H1 (cell line): ENCODE data around the gene LYPD6B. TPM values are rescaled to one million over a fixed set of nuclear protein-coding genes. Genes with fewer than 3 reads are reported as not detected.

Source experiments
- CTCF ChIA-PET: fragments of 300-600 bp; sonication (Branson Sonifier 250); formaldehyde crosslinking; loops from one replicate; lab custom pipeline; 2021; ENCODE audit not compliant: partially characterized antibody; lab: Charles Lee
- POLR2A ChIA-PET: fragments of 300-600 bp; sonication (Branson Sonifier 250); formaldehyde crosslinking; loops from one replicate; lab custom pipeline; 2021; ENCODE audit warnings: inconsistent platforms; ENCODE audit not compliant: partially characterized antibody; lab: Charles Lee
- DNase-seq, 2 experiments: peaks; one replicate each; pipeline versions ENCODE4 v3.0.0 to v3.0.0-alpha.2; 2010 to 2022; ENCODE audit warnings: low spot score in 2 of 2, low read depth in 1 of 2, mixed read lengths in 1 of 2
- FAIRE-seq: peaks from 2 replicates; lab custom pipeline; 2011; peaks lifted over from hg19 to GRCh38; lab: Jason Lieb, UNC
- H2AFZ ChIP-seq: 2 replicates; pipeline ENCODE4 v1.8.1; 2012; ENCODE audit warnings: low read length, inconsistent platforms
- H2AK5ac ChIP-seq: 2 replicates; pipeline ENCODE4 v1.6.1; 2013; ENCODE audit warnings: low read depth, low read length
- H2BK120ac ChIP-seq: replicated peaks from 2 replicates; pipeline ENCODE3; 2013; ENCODE audit warnings: low read depth, low read length, inconsistent platforms
- H2BK12ac ChIP-seq: 2 replicates; pipeline ENCODE4 v1.6.1; 2013; ENCODE audit warnings: low read depth, low read length
- H2BK15ac ChIP-seq: 2 replicates; pipeline ENCODE4 v1.6.1; 2013; ENCODE audit warnings: low read length
- H2BK20ac ChIP-seq: 2 replicates; pipeline ENCODE4 v1.6.1; 2013; ENCODE audit warnings: low read length
- H2BK5ac ChIP-seq: 2 replicates; pipeline ENCODE4 v1.6.1; 2013; ENCODE audit warnings: low read depth, low read length
- H3K14ac ChIP-seq: 2 replicates; pipeline ENCODE4 v1.6.1; 2013; ENCODE audit warnings: inconsistent platforms; ENCODE audit not compliant: insufficient read length
- H3K18ac ChIP-seq: 2 replicates; pipeline ENCODE4 v1.6.1; 2013; ENCODE audit warnings: low read length; ENCODE audit errors: extremely low read depth
- H3K23ac ChIP-seq: 2 replicates; pipeline ENCODE4 v1.6.1; 2013; ENCODE audit warnings: inconsistent platforms; ENCODE audit not compliant: insufficient read length
- H3K23me2 ChIP-seq: 2 replicates; pipeline ENCODE4 v1.6.1; 2013; ENCODE audit warnings: low read depth, low read length
- H3K27ac ChIP-seq: 2 replicates; pipeline ENCODE4 v1.6.1; 2011; ENCODE audit warnings: low read depth, low read length, inconsistent platforms
- H3K27me3 ChIP-seq, 4 experiments: replicated peaks in 1 of 4; 1 replicate in 1 of 4; 2 replicates in 3 of 4; pipeline versions ENCODE4 v1.6.1 to v1.8.1; 2011 to 2013; ENCODE audit warnings: low read length in 3 of 4, mild to moderate bottlenecking in 3 of 4, inconsistent platforms in 2 of 4, mixed read lengths in 2 of 4, moderate library complexity in 1 of 4; ENCODE audit not compliant: control insufficient read depth in 3 of 4, insufficient read depth in 3 of 4; ENCODE audit errors: extremely low read depth in 1 of 4
- H3K36me3 ChIP-seq, 4 experiments: 2 replicates each; pipeline versions ENCODE4 v1.6.1 to v1.8.1; 2011 to 2013; ENCODE audit warnings: mild to moderate bottlenecking in 4 of 4, low read length in 3 of 4, moderate library complexity in 2 of 4, control low read depth in 1 of 4, inconsistent platforms in 1 of 4; ENCODE audit not compliant: insufficient read depth in 4 of 4, control insufficient read depth in 2 of 4
- H3K4ac ChIP-seq: replicated peaks from 2 replicates; pipeline ENCODE3; 2013; ENCODE audit warnings: low read length, low read depth, mixed read lengths, inconsistent platforms; ENCODE audit not compliant: insufficient read length
- H3K4me1 ChIP-seq, 4 experiments: replicated peaks in 1 of 4; 1 replicate in 1 of 4; 2 replicates in 3 of 4; pipeline versions ENCODE4 v1.6.1 to v1.8.1; 2011 to 2013; ENCODE audit warnings: low read length in 3 of 4, inconsistent platforms in 2 of 4, mixed read lengths in 1 of 4; ENCODE audit not compliant: insufficient read depth in 4 of 4, control insufficient read depth in 3 of 4
- H3K4me2 ChIP-seq, 2 experiments: 2 replicates each; pipeline versions ENCODE4 v1.6.1 to v1.8.1; 2011 to 2013; ENCODE audit warnings: low read depth in 2 of 2, low read length in 2 of 2, control low read depth in 1 of 2, inconsistent platforms in 1 of 2, mild to moderate bottlenecking in 1 of 2; ENCODE audit not compliant: insufficient read depth in 1 of 2
- H3K4me3 ChIP-seq, 4 experiments: fragments of 200-600, 300-600 bp in 1 of 4; sonication (generic), shearing (Covaris generic), sonication (Bioruptor Twin) in 1 of 4; 2 replicates each; pipeline versions ENCODE4 v1.5.1 to v1.8.1; 2011 to 2016; ENCODE audit warnings: low read length in 4 of 4, low read depth in 3 of 4, control low read depth in 2 of 4, inconsistent platforms in 2 of 4, mild to moderate bottlenecking in 2 of 4, mixed read lengths in 1 of 4, moderate library complexity in 1 of 4; ENCODE audit not compliant: insufficient read depth in 2 of 4; ENCODE audit errors: extremely low read depth in 1 of 4
- H3K56ac ChIP-seq: replicated peaks from 2 replicates; pipeline ENCODE3; 2013; ENCODE audit warnings: low read depth, mild to moderate bottlenecking, mixed read lengths, low read length, inconsistent platforms; ENCODE audit not compliant: insufficient read length
- H3K79me1 ChIP-seq: 2 replicates; pipeline ENCODE4 v1.6.1; 2013; ENCODE audit warnings: low read depth, low read length, control low read depth
- H3K79me2 ChIP-seq, 2 experiments: 2 replicates each; pipeline versions ENCODE4 v1.6.1 to v1.8.1; 2012 to 2013; ENCODE audit warnings: low read length in 2 of 2, mild to moderate bottlenecking in 2 of 2, inconsistent platforms in 1 of 2; ENCODE audit not compliant: insufficient read depth in 2 of 2, control insufficient read depth in 1 of 2
- H3K9ac ChIP-seq, 4 experiments: replicated peaks in 1 of 4; 1 replicate in 1 of 4; 2 replicates in 3 of 4; pipeline versions ENCODE4 v1.6.1 to v1.8.1; 2011 to 2013; ENCODE audit warnings: low read depth in 3 of 4, low read length in 3 of 4, control low read depth in 2 of 4, mild to moderate bottlenecking in 2 of 4, moderate library complexity in 2 of 4, inconsistent platforms in 1 of 4; ENCODE audit errors: extremely low read depth in 1 of 4
- H3K9me3 ChIP-seq, 2 experiments: 2 replicates each; pipeline versions ENCODE4 v1.6.1 to v1.8.1; 2012 to 2013; ENCODE audit warnings: mild to moderate bottlenecking in 2 of 2, moderate library complexity in 2 of 2, control low read depth in 1 of 2, inconsistent platforms in 1 of 2, low read depth in 1 of 2, low read length in 1 of 2, mixed read lengths in 1 of 2; ENCODE audit not compliant: insufficient read depth in 2 of 2
- H4K20me1 ChIP-seq, 2 experiments: replicated peaks in 1 of 2; 2 replicates each; pipeline versions ENCODE3 to v1.8.1; 2011 to 2013; ENCODE audit warnings: inconsistent platforms in 2 of 2, low read length in 2 of 2, mild to moderate bottlenecking in 1 of 2; ENCODE audit not compliant: insufficient read depth in 2 of 2, control insufficient read depth in 1 of 2
- H4K5ac ChIP-seq: 2 replicates; pipeline ENCODE4 v1.6.1; 2013; ENCODE audit warnings: low read length, low read depth, mixed read lengths, inconsistent platforms; ENCODE audit not compliant: insufficient read length
- H4K8ac ChIP-seq: 2 replicates; pipeline ENCODE4 v1.8.0; 2013; ENCODE audit warnings: mild to moderate bottlenecking, moderate library complexity, low read length, inconsistent platforms; ENCODE audit not compliant: insufficient read depth; ENCODE audit errors: extremely low read depth
- H4K91ac ChIP-seq: replicated peaks from 2 replicates; pipeline ENCODE3; 2013; ENCODE audit warnings: low read length, mixed read lengths, inconsistent platforms; ENCODE audit not compliant: insufficient read length
- ATF2 ChIP-seq: IDR thresholded peaks from 2 replicates; pipeline ENCODE4 v1.6.1; 2012; ENCODE audit warnings: low read length, inconsistent platforms
- BRCA1 ChIP-seq: IDR thresholded peaks from 2 replicates; pipeline ENCODE4 v1.6.1; 2012; ENCODE audit warnings: low read depth, low read length, improper control_type of control experiment
- JUN ChIP-seq: IDR thresholded peaks from 2 replicates; pipeline ENCODE4 v1.6.1; 2011; ENCODE audit warnings: low read depth, mild to moderate bottlenecking, improper control_type of control experiment, low read length
- POU5F1 ChIP-seq: IDR thresholded peaks from 2 replicates; pipeline ENCODE4 v1.6.1; 2011; ENCODE audit warnings: low read depth, mild to moderate bottlenecking, low read length, moderate library complexity
- RBBP5 ChIP-seq: IDR thresholded peaks from 2 replicates; pipeline ENCODE4 v1.7.1; 2012; ENCODE audit warnings: low read depth, mild to moderate bottlenecking, inconsistent platforms, low read length, moderate library complexity, borderline replicate concordance
- RNF2 ChIP-seq: fragments of 200-900, 300-1000 bp; sonication (generic); IDR thresholded peaks from 2 replicates; pipeline ENCODE4 v1.7.1; 2016; ENCODE audit warnings: borderline replicate concordance, low read depth, mild to moderate bottlenecking, antibody characterized with exemption, low read length; ENCODE audit not compliant: poor library complexity, severe bottlenecking; ENCODE audit errors: missing control alignments
- RXRA ChIP-seq: IDR thresholded peaks from 2 replicates; pipeline ENCODE4 v1.6.1; 2011; ENCODE audit warnings: low read depth, mild to moderate bottlenecking, low read length, moderate library complexity; ENCODE audit not compliant: insufficient read depth
- SIX5 ChIP-seq: IDR thresholded peaks from 2 replicates; pipeline ENCODE4 v1.6.1; 2011; ENCODE audit warnings: mild to moderate bottlenecking, low read depth, low read length
- TBP ChIP-seq: IDR thresholded peaks from 2 replicates; pipeline ENCODE4 v1.6.1; 2011; ENCODE audit warnings: low read depth, low read length, improper control_type of control experiment
- whole genome bisulfite sequencing, 2 experiments: shearing (Covaris generic) in 1 of 2; methylation state at CpG; one replicate each; pipeline versions ENCODE4 v1.1.6 to v1.1.7; 2013 to 2015; ENCODE audit warnings: low lambda C conversion rate in 2 of 2, mixed read lengths in 2 of 2, inconsistent platforms in 1 of 2, low coverage in 1 of 2, missing lambda C conversion rate in 1 of 2; ENCODE audit not compliant: insufficient replicate concordance in 2 of 2, insufficient coverage in 1 of 2, insufficient read length in 1 of 2; ENCODE audit errors: extremely low coverage in 1 of 2, missing lambda C conversion rate in 1 of 2; 5-methylcytosine and 5-hydroxymethylcytosine counted together
- polyA plus RNA-seq, 7 experiments: library from polyadenylated mRNA; depleted of rRNA in 3 of 7; stranded (reverse) in 5 of 7; unstranded in 2 of 7; fragments of >200 nt in 5 of 7; fragments of 200-250 nt in 2 of 7; gene quantifications; 1 replicate in 5 of 7; 2 replicates in 1 of 7; 4 replicates in 1 of 7; pipeline versions ENCODE4 v1.2.1 to v1.2.3, GENCODE V29; 2011 to 2013; ENCODE audit warnings: missing spikeins in 2 of 7, mixed read lengths in 2 of 7
- total RNA-seq: library from RNA; stranded (reverse); fragmentation: NEBNext Ultra II Directional; extraction: Animal tissue kit (Norgen Biotek cat#: 25700); gene quantifications from 2 replicates; pipeline ENCODE4 v1.2.1, GENCODE V29; 2021

LYPD6B gene
- total and polyA plus RNA-seq, 2 of the 8 experiments (the other 6 are each of a cell fraction or from before 2014, with no cell fraction given), result 2.2 to 3.5 TPM

- DNase-seq (no peak), FAIRE-seq (no peak)
- Histone ChIP-seq H2AK5ac (no peak overlapping the region), H4K5ac (no peak overlapping the region), H3K4me1 (no peaks in the 10 kb centered on the region), H3K18ac (no peak overlapping the region), H3K9ac (no peak overlapping the region), H2BK20ac (no peak overlapping the region), H3K27me3 (no peaks in the 10 kb centered on the region), H3K79me1 (no peaks in the 10 kb centered on the region), H3K4me3 (no peak overlapping the region), H3K4me2 (no peak overlapping the region), H2BK12ac (no peak overlapping the region), H4K91ac (no peak overlapping the region), H2BK5ac (no peak overlapping the region), H3K27ac (no peak overlapping the region), H2BK15ac (no peak overlapping the region), H2BK120ac (no peak overlapping the region), H3K23me2 (no peaks in the 10 kb centered on the region), H3K9me3 (no peaks in the 10 kb centered on the region), H4K8ac (no peak overlapping the region), H3K56ac (no peak overlapping the region), H3K79me2 (no peaks in the 10 kb centered on the region), H4K20me1 (no peaks in the 10 kb centered on the region), H2AFZ (no peak overlapping the region), H3K14ac (no peak overlapping the region), H3K23ac (no peak overlapping the region), H3K4ac (no peak overlapping the region), H3K36me3 (no peaks in the 10 kb centered on the region)
- 76% methylated on average over 2 of the region's 2 CpGs; no CpG with 5 or more reads in 1 of the 2 experiments for WGBS, 2 experiments
- no peak for TF ChIP-seq ATF2
- no peak for TF ChIP-seq TBP
- TF ChIP-seq JUN, result no peak
- TF ChIP-seq SIX5, result no peak
- no peak for TF ChIP-seq BRCA1
- no peak for TF ChIP-seq POU5F1
- TF ChIP-seq RXRA, result no peak
- no peak for TF ChIP-seq RNF2
- no peak for TF ChIP-seq RBBP5
- ChIA-PET CTCF (interaction anchor here (0.8 kb wide), 1 partner anchor 77 kb away, joined by 3 read pairs; no protein-coding TSS in a partner anchor), POLR2A (no interaction called here)
Observed at GRCh38 chr2:149236410-149236809, 197.9 kb downstream of the LYPD6B start.
